ENCODE data around the gene UBE2D3.

GRCh38 chr4:102815981-102816380 lies 11.4 kb downstream of the UBE2D3 start:
- no peak for TF ChIP-seq CTCF (IDR thresholded peaks at IDR 0.05; ENCODE audit: insufficient read depth, low read depth, low read length)
- no peak for TF ChIP-seq EZH2 (IDR thresholded peaks at IDR 0.05; ENCODE audit: insufficient read depth, low read length)
